Eye (tissue), 1 donor: ENCODE measurements around the gene DOK5.
"Not testable (repeated sequence)": the region's sequence is repeated elsewhere in the genome, so short reads cannot be mapped to it uniquely, and the experiment has no call there.

Source experiments
- DNase-seq: peaks from one replicate; pipeline ENCODE4 v3.0.0-alpha.2; 2015

DOK5 gene

GRCh38 chr20:54475334-54476168 lies at the start of gene DOK5:
DOK5 (plus strand) TSS chr20:54475593; CDS start chr20:54475947, 354 bp downstream.
- peak; percentile 88 for DNase-seq

GRCh38 chr20:54429364-54429763 lies 46.0 kb upstream of the DOK5 start:
- no peak for DNase-seq

GRCh38 chr20:54431156-54431944 lies 44.0 kb upstream of the DOK5 start:
- DNase-seq: peak; percentile 52

GRCh38 chr20:54432966-54433365 lies 42.4 kb upstream of the DOK5 start:
- no peak for DNase-seq

GRCh38 chr20:54433636-54434035 lies 41.8 kb upstream of the DOK5 start:
- DNase-seq: no peak

GRCh38 chr20:54434196-54434595 lies 41.2 kb upstream of the DOK5 start:
- no peak for DNase-seq

GRCh38 chr20:54435015-54435414 lies 40.4 kb upstream of the DOK5 start:
- no peak for DNase-seq

- not testable (repeated sequence) for DNase-seq
Observed at GRCh38 chr20:54436410-54436809, 39.0 kb upstream of the DOK5 start.

- no peak for DNase-seq
Observed at GRCh38 chr20:54438166-54438565, 37.2 kb upstream of the DOK5 start.

- peak; percentile 66 for DNase-seq
Observed at GRCh38 chr20:54450207-54450606, 25.2 kb upstream of the DOK5 start.

GRCh38 chr20:54451171-54451570 lies 24.2 kb upstream of the DOK5 start:
- no peak for DNase-seq

- DNase-seq: no peak
Observed at GRCh38 chr20:54452277-54452676, 23.1 kb upstream of the DOK5 start.

GRCh38 chr20:54454982-54455381 lies 20.4 kb upstream of the DOK5 start:
- no peak for DNase-seq

GRCh38 chr20:54456423-54456822 lies 19.0 kb upstream of the DOK5 start:
- DNase-seq: no peak

GRCh38 chr20:54456961-54457360 lies 18.4 kb upstream of the DOK5 start:
- DNase-seq: no peak

GRCh38 chr20:54458219-54458618 lies 17.2 kb upstream of the DOK5 start:
- DNase-seq: no peak

- DNase-seq: no peak
Observed at GRCh38 chr20:54459279-54459678, 16.1 kb upstream of the DOK5 start.

- no peak for DNase-seq
Observed at GRCh38 chr20:54464003-54464402, 11.4 kb upstream of the DOK5 start.

- DNase-seq: no peak
Observed at GRCh38 chr20:54466127-54466526, 9.3 kb upstream of the DOK5 start.

GRCh38 chr20:54467622-54468021 lies 7.8 kb upstream of the DOK5 start:
- DNase-seq: no peak

GRCh38 chr20:54468082-54468481 lies 7.3 kb upstream of the DOK5 start:
- no peak for DNase-seq

GRCh38 chr20:54469293-54469692 lies 6.1 kb upstream of the DOK5 start:
- DNase-seq: peak; percentile 2

GRCh38 chr20:54469952-54470351 lies 5.4 kb upstream of the DOK5 start:
- DNase-seq: no peak

- DNase-seq: no peak
Observed at GRCh38 chr20:54470697-54471096, 4.7 kb upstream of the DOK5 start.
